Hematopoietic multipotent progenitor cell treated with erythropoietin and hydrocortisone succinate and interleukin-3 and kit ligand, for 4 days (in vitro differentiated cells): ENCODE measurements around the gene NMNAT1.
A peak's percentile ranks its signal among the peaks of the same experiment; 100 is the strongest.
"Not testable (repeated sequence)": the region's sequence is repeated elsewhere in the genome, so short reads cannot be mapped to it uniquely, and the experiment has no call there.

Experiments used
- DNase-seq: peaks from one replicate; pipeline ENCODE4 v3.0.0-alpha.2; 2015

NMNAT1 gene

DNA sequence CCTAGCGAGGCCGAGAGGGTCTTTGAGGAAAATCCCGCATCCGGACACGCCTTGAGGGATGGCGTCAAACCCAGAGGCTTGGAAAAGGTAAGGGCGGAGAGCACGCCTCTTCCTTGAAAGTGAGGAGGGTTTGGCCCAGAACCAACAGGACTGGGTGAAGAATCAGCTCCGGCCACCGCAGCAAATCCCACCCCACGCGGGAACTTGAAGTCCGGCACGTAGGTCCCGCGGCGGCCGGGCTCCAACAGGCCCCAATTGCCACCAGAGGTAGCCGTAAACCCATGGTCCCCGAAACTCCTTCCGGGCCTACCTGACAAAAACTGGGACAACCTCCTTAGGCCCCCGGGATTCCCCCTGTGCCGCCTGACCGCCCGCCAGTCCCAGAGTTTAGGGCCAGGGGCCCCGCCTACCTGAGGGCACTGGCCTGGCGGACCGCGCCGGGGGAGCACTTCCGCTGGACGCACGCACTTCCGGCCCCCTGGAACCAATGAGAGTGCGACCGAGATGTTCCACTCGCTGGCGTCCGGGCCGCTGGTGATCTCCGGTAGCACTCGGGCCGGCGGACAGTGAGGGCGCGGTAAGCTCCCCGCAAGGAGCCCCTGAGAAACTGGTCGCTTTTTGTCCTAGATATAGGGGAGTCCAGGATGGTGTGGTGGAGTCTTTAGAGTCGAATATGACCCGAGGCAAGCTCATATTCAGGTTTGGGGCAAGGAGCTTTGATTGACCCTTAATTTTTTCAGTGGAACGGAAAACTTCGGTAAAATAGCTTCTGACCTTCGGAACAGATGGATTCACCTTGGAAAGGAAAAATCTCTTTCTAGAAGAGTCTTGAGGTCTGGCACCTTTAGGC lies at the start of gene NMNAT1, which contains the start of gene LZIC:
Gene NMNAT1 (plus strand): TSS at position 537 of the 850 bp plus-strand sequence. CDS start 28,599 bp downstream, outside the sequence.
Gene LZIC (minus strand): TSS at position 453 of the 850 bp plus-strand sequence. CDS start 6,772 bp downstream, outside the sequence.
- peak; percentile 97 for DNase-seq

DNA sequence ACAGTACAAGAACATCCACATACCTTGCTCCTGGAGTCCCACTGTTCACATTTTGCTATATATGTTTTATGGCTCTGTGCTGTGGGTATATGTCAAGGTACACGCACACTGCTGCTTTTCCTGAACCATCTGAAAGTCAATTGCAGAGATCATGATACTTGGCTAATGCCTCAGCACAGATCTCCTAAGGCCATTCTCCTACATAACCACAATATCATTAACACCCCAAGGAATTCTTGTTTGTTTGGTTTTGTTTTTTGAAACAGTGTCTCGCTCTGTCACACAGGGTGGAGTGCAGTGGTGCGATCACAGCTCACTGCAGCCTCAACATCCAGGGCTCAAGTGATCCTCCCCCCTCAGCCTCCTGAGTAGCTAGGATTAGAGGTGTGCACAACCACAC lies 49.2 kb upstream of the NMNAT1 start:
- DNase-seq, result no peak

DNA sequence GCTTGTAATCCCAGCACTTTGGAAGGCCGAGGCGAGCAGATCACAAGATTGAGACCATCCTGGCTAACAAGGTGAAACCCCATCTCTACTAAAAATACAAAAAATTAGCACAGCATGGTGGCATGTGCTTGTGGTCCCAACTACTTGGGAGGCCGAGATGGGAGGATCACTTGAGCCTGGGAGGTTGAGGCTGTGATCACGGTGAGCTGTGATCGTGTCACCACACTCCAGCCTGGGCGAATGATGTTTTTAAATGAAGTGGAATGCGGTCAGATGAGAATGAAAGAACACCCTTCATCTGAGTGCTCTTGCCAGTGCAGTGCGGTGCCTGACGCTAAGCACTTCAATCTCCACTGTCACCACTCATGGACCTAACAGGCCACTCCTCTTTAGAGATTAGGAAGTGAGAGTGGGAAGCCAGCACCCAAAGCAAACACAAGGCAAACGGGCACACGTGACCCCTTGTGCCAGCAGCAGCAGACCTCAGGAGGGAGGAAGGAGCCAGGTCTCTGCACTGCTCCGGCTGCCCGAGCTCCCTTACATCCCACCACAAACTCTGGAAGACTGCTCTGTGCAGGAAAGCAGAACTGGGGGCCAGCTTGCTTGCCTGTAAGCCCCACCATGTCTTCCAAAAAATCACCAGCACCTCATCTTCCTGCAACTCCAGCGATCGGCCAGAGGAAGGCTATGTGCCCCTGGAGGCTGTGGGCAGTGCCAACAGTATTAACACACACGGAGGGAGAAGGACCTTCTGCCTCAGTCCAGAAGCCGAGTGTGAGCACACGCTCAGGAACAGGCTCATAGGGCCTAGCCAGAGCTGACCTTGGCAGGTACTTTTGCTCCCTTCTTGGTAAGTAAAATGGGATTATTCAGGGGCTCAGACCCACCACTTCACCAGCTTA lies 42.9 kb upstream of the NMNAT1 start:
- peak; percentile 85 for DNase-seq

DNA sequence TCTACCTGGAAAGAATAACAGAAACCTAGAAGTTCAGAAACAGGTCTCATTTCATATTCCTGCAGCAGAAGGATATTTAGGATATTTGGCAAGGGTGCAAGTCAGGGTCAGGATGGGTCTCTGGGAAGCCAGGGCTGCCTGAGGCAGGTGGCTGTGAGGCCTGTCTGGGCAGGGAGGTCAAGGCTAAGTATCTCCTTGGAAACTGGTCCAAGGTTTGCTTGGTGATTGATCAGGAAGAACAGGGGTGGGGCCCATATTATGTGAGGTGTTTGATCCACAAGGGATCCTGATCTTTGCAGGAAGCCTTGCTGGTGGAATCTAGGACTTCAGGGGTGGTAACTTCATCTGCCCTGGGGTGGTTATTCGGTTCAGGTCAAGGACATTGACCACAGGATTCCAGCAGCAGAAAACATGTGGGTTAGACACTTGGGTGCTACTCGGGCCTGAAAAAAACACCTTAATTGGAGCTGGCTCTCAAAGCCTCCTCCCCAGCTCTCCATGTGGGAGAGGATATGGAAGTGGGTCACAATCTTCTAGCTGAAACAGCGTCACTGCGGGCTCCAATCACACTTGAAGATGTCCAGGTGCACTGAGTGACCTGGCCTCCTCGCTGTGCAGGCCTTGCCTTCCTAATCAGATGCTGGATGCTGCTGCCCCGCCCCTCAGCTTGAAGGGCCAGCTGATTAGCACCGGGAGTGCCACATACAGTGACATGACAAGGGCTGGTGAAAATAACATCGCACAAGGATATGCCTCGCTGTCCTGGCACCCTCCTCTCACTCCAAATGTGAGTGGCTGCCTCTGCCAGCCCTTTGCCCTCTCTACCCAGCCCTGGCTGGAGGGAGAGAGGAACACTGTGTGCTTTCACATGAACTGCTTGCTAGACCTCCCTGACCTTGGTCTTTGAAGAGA lies 41.9 kb upstream of the NMNAT1 start:
- DNase-seq, result peak; percentile 44

DNA sequence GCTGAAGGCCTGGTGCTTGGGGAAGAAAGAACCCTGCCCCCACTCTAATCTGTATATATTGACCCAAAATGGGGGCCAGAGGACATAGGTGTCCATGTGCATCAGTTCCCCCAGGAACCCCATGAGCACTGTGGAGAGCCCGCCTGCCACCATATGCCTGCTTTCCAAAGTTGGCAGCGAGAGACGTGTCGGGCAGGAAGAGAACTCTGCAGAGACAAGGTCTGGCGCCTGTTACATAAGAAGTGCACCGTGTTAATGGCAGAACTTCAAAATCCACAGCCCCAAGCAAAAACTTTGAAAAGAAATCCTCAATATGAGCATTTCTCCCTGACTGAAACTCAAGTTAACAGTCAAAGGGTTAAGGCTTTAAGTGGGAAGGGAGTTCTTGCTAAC lies 41.2 kb upstream of the NMNAT1 start:
- DNase-seq, result no peak

DNA sequence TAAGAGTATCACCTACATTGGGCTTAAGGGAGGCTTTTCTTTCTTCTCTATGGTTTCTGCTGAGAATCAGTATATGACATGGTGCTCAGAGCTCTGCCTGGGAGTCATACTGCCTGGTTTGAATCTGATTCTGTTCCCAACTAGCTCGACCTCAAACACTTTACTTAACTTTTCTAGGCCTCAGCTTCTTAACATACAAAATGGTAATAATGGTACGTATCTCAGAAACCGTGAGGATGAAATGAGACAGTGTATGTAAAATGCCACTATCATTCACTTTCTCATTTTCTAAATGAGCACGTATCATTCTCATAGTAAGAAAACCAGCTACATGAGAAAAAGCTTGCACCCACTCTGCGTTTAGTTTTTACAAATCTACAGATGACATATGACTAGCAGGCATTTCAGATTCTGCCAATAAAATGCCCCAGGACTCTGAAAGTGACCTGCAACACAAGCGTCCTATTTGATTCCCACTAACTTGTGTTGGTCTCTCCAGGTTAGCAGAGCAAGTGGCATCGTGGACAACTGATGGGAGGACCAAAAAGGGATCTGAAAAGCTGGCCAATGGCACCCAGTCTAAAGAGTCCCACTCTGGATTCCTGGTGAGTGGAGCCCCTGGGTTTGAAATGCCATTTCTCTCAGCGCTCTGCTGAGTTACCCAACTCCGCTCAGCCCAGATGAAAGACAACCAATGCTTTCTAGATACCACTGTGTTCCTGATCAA lies 39.3 kb upstream of the NMNAT1 start:
- no peak for DNase-seq

DNA sequence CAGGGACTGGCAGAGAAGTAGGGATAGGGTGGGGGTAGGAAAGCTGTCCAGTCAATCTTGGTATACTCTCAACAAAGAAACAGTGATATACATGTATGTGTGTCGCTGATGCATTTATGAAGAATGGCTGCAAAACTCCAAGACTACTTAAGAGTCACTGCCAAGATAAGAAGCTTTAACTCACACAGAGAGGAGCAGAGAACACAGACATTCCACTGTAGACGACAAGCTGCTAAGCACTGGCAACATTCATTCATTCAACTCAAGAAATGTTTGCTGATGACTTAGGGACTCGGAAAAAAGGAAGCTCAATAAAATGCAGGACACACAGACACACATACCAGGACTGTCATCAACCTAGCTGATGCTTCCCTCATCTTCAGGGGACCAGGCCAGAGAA lies 38.7 kb upstream of the NMNAT1 start:
- no peak for DNase-seq

DNA sequence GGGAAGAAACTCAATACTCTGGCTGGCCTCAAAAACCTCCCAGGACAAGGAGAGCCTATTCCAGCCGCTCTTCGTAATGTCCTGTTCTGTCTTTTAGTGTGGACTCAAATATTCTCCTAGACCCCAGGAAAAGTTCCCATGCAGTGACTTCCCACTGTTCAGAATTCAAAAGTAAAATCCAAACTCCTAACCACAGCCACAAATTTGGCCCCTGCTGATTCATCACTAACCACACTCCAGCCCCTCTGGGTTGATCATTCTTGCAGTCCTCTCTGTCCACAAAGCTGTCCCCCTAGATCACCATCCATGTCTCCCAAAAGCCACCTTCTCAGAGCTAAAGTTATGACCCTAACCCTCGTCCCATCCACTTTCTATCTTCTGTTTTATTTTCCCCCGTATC lies 38.3 kb upstream of the NMNAT1 start:
- no peak for DNase-seq

DNA sequence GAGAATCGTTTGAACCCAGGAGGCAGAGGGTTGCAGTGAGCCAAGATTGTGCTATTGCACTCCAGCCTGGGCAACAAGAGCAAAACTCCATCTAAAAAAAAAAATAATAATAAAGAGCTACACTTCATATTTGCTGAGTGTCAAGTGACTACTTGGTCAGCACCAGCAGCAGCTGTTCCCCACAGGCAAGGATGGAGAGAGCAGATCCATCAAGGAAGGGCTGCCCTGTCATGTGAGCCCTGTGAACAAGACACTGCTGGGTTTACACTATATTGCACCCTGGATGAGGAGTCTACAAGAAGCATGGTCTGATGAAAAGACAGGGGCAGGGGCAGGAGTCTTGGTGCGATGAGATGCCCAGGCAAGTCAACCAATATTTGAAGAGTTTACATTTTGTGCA lies 36.8 kb upstream of the NMNAT1 start:
- DNase-seq, result no peak

DNA sequence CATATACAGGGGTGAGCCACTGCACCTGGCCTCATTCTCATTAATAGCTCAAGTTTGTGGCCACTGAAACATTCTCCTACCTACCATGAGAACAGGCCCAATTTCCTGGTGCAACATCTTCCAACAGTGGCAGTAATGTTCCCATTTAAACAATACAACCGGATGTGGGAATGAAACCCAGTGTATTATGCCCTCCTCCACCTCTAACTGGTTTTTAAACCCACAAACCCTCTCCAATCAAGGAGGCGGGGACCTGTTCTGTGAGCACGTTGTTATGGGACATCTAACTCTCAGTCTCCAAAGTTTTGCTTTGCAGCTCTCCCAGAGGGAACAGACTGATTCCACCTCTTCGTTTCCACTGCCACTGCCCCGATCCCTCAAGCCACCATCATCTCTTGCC lies 35.8 kb upstream of the NMNAT1 start:
- no peak for DNase-seq

DNA sequence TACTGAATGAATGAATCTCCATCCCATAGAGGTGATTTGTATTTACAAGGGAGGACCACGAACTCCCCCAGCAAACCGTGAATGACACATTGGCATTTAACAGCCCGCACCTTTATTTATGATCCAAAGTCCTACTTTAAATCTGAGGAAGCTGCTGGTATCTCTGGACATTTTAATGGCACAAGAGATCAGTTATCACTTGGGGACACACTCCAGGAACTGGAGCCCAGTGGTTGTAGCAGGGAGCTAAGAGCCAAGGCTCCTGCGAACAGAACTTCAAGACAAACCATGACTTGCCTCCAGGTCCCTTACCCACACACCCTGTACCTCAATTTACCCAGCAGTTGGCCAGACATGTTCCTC lies 34.4 kb upstream of the NMNAT1 start:
- no peak for DNase-seq

DNA sequence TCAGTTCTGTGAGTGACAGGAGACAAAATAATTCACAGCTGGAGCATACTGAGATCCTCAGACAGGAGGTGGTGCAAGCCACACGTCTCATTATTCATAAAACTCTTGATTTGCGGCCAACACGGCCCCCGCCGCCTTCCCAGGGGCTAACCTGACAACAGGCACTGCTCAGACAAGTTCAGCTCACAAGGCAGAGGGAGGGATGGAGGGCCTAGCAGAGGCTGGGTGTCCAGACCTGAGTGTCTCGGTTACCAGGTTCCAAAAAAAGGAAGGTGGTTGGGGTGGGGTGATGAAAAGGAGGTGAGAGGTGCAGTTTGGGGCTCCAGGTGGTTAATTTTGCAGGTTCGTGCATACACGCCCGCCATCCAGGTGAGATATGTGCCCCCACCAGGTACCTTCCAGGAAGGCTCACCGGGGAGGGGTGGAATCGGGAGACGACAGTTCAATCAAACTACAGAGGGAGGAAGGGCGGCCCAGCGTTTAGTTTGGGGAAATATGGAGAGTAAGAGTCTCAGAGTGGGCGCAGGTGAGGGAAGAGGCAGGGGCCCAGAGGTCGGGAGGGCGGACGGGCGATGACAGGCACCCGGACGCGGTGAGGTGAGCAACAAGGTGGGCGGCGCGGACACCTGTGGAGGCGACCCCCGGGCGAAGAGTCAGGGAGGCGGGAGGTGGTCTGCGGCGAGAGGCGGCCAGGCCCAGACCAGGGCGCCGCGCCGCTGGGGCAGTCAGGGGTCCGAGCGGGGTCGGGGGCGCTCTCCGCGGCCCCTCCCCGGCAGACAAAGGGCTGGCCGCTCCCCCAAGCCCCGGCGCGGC lies 33.8 kb upstream of the NMNAT1 start:
- peak; percentile 50 for DNase-seq

DNA sequence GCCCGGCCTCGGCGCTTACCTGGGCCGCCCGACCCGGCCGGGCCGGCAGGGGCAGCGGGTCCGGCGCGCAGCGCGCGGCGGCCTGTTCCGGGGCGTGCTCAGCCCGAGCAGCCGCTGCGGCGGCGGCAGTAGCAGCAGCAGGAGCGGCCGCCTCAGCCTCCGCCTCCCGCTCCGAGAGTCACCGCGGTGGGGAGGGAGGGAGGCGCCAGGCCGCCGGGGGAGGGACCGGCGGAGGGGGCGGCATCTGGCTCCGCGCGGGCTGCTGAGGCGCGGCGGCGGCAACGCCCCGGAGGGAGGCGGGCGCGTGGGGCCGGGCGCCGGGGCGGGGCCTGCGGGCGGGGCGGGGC lies 33.2 kb upstream of the NMNAT1 start, which contains the start of gene CTNNBIP1:
Gene CTNNBIP1 (minus strand): TSS at position 194 of the 347 bp plus-strand sequence. CDS start 38,205 bp downstream, outside the sequence.
- no peak for DNase-seq

DNA sequence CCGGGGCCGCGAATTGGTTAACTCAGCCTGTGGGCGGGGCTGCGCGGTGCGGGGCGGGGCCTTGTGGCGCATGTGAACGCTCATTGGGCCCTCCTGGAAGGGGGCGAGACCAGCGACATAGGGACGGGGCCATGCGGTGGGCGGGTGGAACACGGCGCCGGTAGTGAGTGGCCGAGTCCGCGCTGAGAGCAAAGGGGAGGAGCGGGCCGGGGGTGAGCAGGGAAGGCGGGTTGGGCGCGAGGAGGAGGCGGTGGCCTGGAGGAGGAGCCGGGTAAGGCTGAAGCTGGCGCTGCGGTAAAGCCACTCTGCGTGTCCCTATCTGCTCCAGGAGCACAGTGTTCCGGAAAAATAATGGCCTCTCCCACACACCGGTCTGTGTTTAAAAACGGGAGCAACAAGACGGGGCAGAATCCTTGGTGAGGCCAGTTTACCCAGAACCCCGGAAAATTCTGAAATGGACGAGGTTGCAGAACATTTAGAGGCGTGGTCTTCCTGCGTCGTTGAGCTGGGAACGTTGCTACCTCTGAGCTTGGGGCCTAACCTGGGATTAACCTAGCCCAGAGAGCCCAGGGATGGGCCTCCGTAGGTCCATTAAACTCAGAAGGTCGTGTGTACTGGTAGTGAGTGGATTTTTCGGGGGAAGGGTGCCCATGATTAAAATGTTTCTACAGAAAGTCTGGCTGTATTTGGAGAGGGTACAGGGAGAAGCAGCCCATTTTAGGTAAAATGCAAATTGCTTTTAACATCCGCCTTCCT lies 32.7 kb upstream of the NMNAT1 start:
- DNase-seq, result peak; percentile 100

DNA sequence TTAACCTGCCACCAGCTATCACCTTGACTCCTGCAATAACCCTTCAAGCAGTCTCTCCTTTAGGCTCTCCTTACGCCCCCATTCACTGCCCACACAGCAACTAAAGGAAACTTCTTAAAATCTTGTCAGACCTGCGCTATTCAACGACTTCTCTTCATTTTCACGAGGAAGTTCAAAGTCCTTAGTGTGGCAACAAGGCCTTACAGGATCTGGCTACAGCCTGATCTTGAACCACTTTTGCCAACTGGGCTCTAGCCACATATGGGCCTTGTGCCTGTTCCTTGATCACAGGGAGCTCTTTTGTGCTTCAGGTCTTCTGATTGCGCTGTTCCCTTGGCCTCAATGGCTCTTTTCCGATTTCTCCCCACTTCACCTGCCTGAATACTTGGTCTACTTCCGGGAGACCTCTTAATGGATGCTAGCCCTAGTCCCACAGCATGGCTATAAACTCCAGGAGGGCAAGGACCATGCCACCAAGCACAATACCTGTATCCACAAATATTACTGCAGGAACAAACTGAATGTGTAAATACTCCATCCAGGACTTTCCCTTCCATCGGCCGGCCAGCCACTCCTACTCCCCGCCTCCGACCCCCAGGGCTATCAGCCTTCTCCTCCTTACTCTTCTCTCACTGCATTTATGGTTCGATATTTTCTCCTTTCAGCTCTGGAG lies 30.9 kb upstream of the NMNAT1 start:
- DNase-seq, result no peak

DNA sequence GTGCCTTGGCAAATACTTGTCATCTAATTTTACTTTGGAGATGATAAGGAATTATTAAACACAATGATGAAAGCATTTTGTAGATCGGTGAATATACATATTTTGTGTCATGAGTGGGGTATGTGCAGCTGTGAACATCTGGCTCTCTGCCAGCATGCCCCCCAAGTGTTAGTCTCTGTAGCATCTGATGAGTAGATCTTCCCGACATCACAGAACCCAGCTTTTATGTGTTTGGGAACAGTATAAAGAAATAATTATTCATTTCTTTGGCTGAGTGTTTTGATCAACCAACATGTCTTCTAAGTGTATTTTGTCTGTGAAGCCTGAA lies 28.7 kb upstream of the NMNAT1 start:
- DNase-seq, result no peak

DNA sequence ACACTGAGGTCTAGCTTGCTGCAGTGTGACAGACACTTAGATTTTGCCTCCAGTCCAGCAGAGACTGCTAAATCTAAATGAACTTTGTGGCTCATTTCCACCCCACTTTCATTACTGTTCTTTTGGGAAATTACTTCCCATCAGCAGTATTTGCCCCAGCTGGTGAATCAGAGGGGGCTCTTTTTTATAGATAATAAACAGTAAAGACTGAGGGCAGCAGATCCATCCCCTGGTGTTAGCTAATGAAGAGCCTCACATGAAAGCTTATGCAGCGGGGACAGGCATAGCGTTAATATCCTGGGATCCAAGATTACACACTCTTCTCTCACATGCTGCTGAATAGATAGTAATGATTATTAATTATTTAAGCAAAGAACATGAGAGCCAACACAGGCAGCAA lies 26.8 kb upstream of the NMNAT1 start:
- DNase-seq, result no peak

DNA sequence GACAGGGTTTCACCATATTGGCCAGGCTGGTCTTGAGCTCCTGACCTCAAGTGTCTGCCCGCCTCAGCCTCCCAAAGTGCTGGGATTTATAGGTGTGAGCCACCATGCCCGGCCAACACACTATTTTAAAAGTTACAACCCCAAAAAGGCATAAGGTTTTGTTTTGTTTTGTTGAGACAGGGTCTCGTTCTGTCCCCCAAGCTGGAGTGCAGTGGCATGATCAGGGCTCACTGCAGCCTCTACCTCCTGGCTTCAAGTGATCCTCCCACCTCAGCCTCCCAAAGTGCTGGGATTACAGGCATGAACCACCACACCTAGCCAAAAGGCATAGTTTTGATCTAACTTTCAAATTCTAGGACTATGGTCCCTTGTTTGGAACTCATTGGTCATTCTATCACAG lies 25.8 kb upstream of the NMNAT1 start:
- DNase-seq, result not testable (repeated sequence)

DNA sequence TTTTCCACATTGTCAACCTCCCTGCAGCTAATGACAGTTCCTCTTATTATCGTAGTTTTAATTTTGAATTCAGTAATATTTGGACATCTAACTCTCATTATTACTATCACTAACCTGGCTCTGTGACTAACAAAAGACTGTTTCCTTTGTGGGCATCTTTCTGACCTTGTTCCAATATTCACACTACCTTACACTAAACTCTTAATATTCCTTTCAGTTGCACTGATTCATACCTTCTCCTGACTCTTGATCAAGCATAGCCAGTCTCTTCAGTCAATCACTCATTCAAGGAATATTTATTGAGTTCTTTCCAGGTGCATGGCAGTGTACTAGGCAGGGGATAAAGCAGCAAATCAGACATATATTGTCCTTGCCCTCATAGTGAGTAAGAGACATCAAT lies 25.4 kb upstream of the NMNAT1 start:
- no peak for DNase-seq

DNA sequence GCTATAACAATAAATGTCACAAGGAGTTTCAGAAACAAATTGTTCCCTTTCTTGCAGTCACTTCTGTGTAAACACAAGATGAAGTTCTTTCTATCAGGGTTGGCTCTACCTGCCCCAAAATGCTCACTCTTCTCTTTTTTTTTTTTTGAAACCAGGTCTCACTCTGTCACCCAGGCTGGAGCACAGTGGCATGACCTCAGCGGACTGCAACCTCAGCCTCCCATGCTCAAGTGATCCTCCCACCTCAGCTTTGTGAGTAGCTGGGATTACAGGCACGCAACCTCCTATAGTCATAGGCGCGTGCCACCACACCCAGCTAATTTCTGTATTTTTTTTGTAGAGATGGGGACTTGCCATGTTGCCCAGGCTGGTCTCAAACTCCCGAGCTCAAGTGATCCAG lies 22.7 kb upstream of the NMNAT1 start:
- no peak for DNase-seq
